Stimulated activated CD4-positive, alpha-beta T cell treated with anti-CD3 and anti-CD28 coated beads, TNF-alpha, amount 100 ng/mL, for 24 hours (primary cell): Measurements from ENCODE around the gene NKAIN2.
"Not testable (repeated sequence)": the region's sequence is repeated elsewhere in the genome, so short reads cannot be mapped to it uniquely, and the experiment has no call there.

Experiments used
- DNase-seq, 3 experiments: peaks; one replicate each; pipeline ENCODE4 v3.0.0-alpha.2; 2020; ENCODE audit warnings: low read depth in 3 of 3

Gene NKAIN2

GRCh38 chr6:124688369-124688768 lies 884.7 kb downstream of the NKAIN2 start:
- DNase-seq, result no peak

- DNase-seq, result no peak
These were observed 890.6 kb downstream of the NKAIN2 start for GRCh38 chr6:124694139-124694705.

GRCh38 chr6:124699038-124699437 lies 895.4 kb downstream of the NKAIN2 start:
- no peak for DNase-seq

GRCh38 chr6:124703541-124703940 lies 899.9 kb downstream of the NKAIN2 start:
- DNase-seq, result no peak

GRCh38 chr6:124712532-124712931 lies 908.9 kb downstream of the NKAIN2 start:
- DNase-seq, result not testable (repeated sequence)

- no peak for DNase-seq
These were observed 911.1 kb downstream of the NKAIN2 start for GRCh38 chr6:124714728-124715127.

- no peak for DNase-seq
These were observed 916.2 kb downstream of the NKAIN2 start for GRCh38 chr6:124719913-124720312.

GRCh38 chr6:124721331-124721730 lies 917.7 kb downstream of the NKAIN2 start:
- DNase-seq, result no peak

- no peak for DNase-seq
These were observed 918.6 kb downstream of the NKAIN2 start for GRCh38 chr6:124722141-124722878.

- no peak for DNase-seq
These were observed 920.0 kb downstream of the NKAIN2 start for GRCh38 chr6:124723671-124724070.

- DNase-seq, result not testable (repeated sequence)
These were observed 934.1 kb downstream of the NKAIN2 start for GRCh38 chr6:124737804-124738203.

GRCh38 chr6:124738482-124738881 lies 934.8 kb downstream of the NKAIN2 start:
- no peak for DNase-seq

- DNase-seq, result no peak
These were observed 937.7 kb downstream of the NKAIN2 start for GRCh38 chr6:124741341-124741740.

- no peak for DNase-seq
These were observed 939.3 kb downstream of the NKAIN2 start for GRCh38 chr6:124742971-124743370.

- DNase-seq, result no peak
These were observed 939.8 kb downstream of the NKAIN2 start for GRCh38 chr6:124743420-124743819.

GRCh38 chr6:124747349-124747748 lies 943.7 kb downstream of the NKAIN2 start:
- DNase-seq, result no peak

GRCh38 chr6:124748778-124749177 lies 945.1 kb downstream of the NKAIN2 start:
- no peak for DNase-seq

- no peak for DNase-seq
These were observed 949.3 kb downstream of the NKAIN2 start for GRCh38 chr6:124753001-124753400.

GRCh38 chr6:124753562-124754105 lies 950.0 kb downstream of the NKAIN2 start:
- DNase-seq, result no peak

- no peak for DNase-seq
These were observed 951.7 kb downstream of the NKAIN2 start for GRCh38 chr6:124755321-124755720.

GRCh38 chr6:124757560-124757959 lies 953.9 kb downstream of the NKAIN2 start:
- DNase-seq, result no peak

GRCh38 chr6:124758663-124759062 lies 955.0 kb downstream of the NKAIN2 start:
- DNase-seq, result no peak

GRCh38 chr6:124765280-124765679 lies 961.6 kb downstream of the NKAIN2 start:
- no peak for DNase-seq
